GM21360 (cell line): ENCODE data around the gene NKX6-1.

ENCODE experiments used
- ATAC-seq: cut with Tn5 transposase; IDR thresholded peaks from one replicate; pipeline ENCODE4 v1.9.1; 2021; ENCODE audit warnings: mild to moderate bottlenecking, moderate library complexity; ENCODE audit not compliant: unreplicated experiment

Gene NKX6-1

DNA sequence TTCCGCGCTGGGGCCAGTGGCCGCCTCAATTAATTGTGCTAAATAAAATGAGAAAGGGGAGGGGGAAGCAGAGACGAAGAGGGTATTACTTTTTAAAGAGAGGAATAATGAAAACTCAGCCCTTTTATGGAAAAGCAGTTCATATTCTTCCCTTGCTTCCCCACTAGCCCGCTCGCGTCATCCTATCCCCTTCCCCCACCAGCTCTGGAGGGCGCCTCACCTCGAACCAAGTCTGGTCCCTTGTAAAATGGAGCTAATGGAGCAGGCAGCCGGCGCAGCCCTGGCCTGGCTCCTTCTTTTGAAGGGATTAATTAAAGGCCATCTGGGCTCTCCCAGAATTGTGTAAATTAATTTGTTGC is 511 bp upstream of the NKX6-1 start:
- no peak for ATAC-seq

DNA sequence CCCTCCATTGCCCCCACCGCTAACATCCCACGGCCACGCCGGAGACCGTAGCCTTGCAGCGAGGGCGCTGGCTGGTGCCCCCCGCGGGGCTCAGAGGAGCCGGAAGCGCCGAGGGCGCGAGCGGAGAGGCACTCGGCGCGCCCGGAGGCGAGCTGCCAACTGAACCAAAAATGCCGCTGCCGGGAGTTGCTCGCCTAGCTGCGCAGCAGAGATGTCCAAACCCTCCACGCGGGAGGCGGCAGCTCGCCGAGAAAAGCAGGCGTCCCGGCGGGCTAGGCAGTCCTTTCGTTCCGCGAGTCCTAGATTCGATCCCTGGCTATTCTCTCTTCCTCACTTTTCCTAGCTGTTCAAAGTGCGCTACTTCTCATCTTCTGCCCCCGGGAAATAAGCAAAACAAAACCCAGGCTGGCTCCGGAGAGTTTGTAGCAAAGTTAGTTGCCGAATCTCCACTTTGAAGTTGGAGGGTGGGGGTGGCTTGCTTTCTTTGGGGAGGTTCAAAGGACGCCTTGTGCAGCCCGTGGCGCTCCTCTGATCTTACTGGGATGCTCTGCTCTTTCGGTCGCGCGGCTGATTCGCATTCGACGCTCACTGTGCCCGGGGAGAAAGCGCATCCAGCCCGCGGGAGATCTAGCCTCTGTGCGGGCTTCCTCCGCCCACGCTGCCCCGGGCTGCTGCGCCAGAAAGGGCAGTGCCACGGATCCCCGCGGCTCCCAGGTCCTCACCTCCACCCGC is 723 bp downstream of the NKX6-1 start:
- ATAC-seq, result no peak

- ATAC-seq, result no peak
These were observed 1.4 kb downstream of the NKX6-1 start for GRCh38 chr4:84497504-84498202.

DNA sequence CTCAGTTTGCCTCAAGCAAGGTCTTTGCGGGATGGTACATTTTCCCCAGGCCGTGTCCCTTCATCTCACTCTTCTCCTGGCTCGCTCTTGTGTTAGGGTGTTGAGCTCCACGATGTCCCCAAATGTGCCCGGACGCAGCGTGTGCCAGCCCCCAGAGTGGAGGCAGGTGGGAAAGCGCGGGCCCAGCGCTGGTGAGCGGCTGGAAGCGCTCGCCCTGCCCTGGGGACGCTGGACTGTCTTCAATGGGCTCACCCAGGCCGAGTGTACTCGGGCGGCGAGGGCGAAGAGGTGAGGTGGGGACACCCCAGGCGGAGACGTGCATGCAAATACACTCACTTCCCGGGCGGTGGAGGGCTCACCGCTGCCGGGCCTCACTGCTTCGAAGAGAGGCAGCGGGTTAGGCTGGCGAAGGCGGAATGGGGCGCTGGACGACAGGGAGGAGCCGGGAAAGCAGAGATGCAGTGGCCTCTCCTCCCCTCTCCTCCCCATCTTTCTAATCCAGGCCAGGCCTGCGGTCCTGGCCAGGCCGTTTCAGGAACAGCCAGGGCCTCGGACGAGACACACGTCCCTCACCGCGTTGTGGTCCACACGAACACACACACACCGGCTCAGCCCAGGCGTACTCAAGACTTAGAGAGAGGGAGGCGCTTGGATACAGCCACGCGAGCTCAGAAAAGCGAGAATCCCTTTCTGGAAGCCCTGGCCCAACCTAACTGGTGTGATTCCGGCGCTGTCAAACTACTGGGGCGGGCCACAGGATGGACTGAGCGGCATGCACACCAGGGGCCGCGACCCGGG is 2.2 kb downstream of the NKX6-1 start:
- no peak for ATAC-seq

DNA sequence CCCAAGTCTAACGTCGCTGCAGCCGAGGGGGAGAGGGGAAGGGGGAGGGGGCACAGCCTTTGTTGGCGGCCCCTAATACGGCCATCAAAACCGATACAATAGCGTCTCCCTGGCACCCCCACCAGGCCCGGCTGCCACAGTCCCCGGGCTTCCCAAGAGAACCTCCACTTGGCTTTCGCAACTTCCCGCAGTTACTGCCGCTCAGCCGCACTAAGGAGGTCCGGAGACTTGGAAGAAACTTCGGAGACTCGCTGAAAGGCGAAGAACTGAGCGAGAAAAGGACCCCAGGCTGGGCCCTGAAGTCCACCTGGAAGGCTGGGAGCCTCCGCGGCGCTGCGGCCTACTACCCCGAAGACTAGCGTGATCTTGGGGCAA is 2.8 kb downstream of the NKX6-1 start:
- no peak for ATAC-seq

- ATAC-seq, result no peak
These were observed 3.3 kb downstream of the NKX6-1 start for GRCh38 chr4:84495794-84496261.

DNA sequence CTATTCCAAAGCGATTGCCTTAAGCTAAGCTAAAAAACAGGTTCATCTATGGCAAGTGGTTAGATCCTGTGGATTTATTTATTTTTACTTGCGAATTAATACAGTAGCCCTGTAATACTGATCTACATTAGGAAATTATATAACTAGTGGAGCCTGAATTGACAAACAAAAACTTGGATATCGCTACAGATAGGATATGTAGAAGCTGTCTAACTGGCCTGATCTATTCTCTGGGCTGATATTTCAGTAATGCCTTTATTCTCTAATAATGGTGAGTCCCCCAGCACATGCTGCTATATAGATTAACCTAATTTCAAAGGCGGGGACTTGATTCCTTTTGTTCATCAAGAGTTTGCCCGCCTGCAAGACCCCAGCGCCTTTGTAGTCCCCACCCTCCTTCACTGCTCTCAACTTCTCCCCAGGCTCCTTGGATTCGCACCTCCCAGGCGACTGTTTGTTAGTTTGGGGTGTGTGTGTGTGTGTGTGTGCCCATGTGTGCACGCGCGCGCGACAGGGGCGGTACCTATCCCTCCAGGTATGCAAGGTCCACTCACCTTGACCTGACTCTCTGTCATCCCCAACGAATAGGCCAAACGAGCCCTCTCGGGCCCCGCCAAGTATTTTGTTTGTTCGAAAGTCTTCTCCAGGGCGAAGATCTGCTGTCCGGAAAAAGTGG is 3.8 kb downstream of the NKX6-1 start:
- no peak for ATAC-seq

DNA sequence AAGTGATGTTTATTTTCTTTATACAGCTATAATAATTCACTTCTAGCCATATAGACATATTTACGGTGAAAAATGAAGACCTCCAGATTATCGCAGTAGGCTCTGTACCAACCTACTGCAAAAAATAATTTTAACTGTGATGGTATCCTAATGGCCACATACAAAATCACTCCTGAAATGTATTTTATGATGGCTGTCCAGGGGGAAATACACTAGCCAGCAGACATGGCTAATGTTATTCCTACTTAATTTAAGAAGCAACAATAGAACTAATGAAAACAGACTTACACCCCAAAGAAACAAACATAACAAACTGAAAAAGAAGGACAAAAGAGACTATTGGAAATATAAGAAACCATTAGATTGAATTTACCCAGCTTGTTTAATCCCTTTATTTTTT is 4.6 kb downstream of the NKX6-1 start:
- ATAC-seq, result no peak

GRCh38 chr4:84494076-84494475 is 5.0 kb downstream of the NKX6-1 start:
- no peak for ATAC-seq

GRCh38 chr4:84493092-84493850 is 5.8 kb downstream of the NKX6-1 start:
- ATAC-seq, result no peak

- ATAC-seq, result no peak
These were observed 6.4 kb downstream of the NKX6-1 start for GRCh38 chr4:84492737-84493091.

DNA sequence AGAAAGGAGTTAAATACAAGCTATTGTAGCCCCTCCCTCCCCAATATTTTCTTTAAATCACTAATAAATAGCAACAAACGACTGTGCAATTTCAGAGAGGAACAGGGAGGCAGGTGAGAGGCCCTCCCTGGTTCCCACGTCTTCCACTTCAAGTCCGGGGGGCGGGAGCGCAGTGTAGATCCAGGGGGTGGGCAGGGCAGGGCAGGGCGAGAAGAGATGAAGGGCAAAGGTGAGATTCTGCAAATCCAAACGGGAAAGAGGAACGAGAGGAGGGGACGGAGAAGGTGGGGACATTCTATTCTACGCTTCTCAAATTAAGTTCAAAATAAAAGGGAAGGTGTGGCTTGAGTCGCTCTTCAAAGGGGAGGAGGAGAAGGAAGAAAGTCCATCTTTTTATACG is 6.8 kb downstream of the NKX6-1 start:
- no peak for ATAC-seq

DNA sequence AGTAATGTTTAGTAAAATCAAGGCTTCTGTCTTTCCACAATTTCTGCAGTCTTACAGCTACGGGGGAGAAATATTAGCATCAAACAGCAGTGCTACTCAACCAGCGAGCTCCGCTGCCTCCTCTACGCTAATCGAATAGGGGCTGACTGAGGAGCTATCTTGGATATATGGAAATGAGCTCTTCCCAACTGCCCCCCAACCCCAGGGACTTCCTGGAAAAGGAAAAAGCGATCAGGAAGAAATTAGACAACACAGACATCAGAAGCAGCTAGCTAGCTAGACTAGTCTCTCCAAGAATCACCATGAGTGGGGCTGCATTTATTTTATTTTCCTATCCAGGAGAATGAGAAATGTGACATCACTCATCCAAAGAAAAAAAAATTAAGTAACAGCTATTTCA is 7.6 kb downstream of the NKX6-1 start:
- no peak for ATAC-seq

GRCh38 chr4:84490663-84491062 is 8.4 kb downstream of the NKX6-1 start:
- no peak for ATAC-seq

DNA sequence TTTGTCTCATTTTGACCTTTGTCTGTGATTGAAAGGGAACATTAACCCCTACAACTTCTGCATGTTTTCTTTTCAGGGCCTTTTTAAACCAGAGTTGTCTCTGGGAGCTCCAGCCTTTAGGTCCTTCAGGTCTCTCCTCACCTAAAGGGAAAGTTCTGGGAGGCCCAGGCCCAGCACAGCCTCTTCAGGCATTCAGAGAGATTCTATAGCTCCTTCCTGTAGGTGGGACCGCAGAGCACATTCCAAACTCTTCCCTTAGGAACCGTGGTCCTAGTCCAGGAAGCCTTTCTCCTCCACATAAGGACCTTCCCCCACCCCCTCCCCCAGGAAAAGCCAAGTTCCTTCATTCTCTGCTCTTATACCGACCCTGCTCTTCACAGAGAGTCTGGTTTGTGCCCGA is 14.9 kb downstream of the NKX6-1 start:
- no peak for ATAC-seq

DNA sequence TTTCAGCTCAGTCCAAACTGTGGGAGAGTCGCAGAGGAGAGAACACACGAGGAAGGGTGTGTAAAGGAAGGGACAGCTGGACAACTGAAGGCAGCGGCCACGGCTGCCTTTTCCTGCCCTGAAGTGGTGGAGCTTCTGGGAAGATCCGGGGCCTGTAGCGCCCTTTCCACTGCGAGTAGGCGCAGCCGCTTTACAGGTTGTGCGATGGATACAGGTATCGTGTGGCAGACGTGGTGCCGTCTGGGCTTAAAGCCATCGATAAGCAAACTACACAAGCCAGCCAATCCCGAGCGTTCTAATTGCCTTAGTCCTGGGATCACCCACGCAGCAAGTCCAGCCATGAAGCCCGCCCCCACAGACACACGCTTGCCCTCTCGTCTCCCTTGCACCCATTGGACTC is 15.4 kb downstream of the NKX6-1 start:
- ATAC-seq, result no peak

DNA sequence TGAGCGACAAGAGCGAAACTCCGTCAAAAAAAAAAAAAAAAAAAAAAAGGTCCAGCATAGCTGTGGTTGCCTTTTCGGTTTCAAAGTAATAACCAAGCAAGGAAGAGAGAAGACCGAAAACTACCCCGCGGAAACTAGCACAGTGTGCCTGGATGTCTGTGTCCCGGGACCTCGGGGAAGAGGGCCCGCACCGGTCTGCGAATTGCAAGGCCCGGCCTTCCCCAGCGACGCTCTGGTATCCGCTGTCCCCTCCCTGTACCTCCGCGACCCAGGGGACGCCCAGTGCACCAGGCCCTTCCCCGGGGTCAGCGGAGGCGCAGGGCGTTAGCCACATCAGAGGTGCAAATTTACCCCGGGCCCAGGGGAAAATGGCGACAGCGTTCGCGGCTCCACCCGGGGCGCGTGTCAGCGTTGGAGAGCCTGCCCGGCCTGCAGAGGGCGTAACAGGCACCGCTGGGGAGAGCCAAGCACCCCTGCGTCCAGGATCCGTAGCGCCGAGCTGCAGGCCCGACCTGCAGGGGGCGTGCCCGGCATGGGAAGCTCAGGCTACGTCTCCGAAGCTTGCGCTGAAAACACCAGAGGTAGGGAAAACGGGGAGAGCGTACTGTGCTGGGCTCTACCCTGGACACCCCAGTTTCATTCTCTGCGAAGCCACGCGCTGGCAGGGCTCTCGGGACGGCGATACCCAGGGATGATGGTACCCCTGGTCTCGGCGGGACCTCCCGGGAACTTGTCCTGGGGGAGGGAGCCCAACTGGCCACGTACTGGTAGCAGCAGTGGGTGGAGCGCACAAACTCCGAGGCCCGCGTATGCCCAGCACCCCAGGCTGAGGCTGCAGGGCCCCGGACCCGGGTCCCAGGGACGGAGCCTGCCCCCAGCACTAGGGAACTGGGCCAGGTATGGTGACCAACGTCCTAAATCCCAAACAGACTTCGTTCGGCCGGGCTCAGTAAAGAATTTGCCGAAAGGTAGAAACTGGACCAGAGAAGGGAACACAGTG is 16.2 kb downstream of the NKX6-1 start:
- no peak for ATAC-seq

GRCh38 chr4:84481860-84482245 is 17.2 kb downstream of the NKX6-1 start:
- ATAC-seq, result no peak

- ATAC-seq, result no peak
These were observed 17.8 kb downstream of the NKX6-1 start for GRCh38 chr4:84481077-84481859.
